DMS79 (cell line): ENCODE measurements around the gene PRKCQ.
"Not testable (repeated sequence)": the region's sequence is repeated elsewhere in the genome, so short reads cannot be mapped to it uniquely, and the experiment has no call there.

Experiments
- DNase-seq: peaks from one replicate; lab custom pipeline; 2025; lab: John Stamatoyannopoulos, UW

PRKCQ gene

GRCh38 chr10:6383096-6383812, 196.8 kb downstream of the PRKCQ start:
- DNase-seq, result no peak

- DNase-seq, result no peak
Observed at GRCh38 chr10:6382081-6382480, 198.0 kb downstream of the PRKCQ start.

- DNase-seq, result not testable (repeated sequence)
Observed at GRCh38 chr10:6380478-6380877, 199.6 kb downstream of the PRKCQ start.

GRCh38 chr10:6379015-6379776, 200.9 kb downstream of the PRKCQ start:
- no peak for DNase-seq
